WTC11 (cell line): ENCODE data around the gene HHIPL2. TPM values are rescaled to one million over a fixed set of nuclear protein-coding genes. Genes with fewer than 3 reads are reported as not detected.

Experiments
- ATAC-seq: fragments of 200-7000 bp; cut with Tn5 transposase; 2 replicates; pipeline ENCODE4 v1.10.0; 2021; ENCODE audit warnings: mild to moderate bottlenecking, moderate library complexity
- CTCF ChIA-PET: fragments of 300-600 bp; sonication (Branson Sonifier 250); formaldehyde crosslinking; loops from one replicate; lab custom pipeline; 2021; ENCODE audit warnings: antibody characterized with exemption; lab: Charles Lee
- POLR2A ChIA-PET: fragments of 350-600 bp; sonication (Branson Sonifier 250); formaldehyde crosslinking; loops from one replicate; lab custom pipeline; 2021; ENCODE audit warnings: antibody characterized with exemption; lab: Charles Lee
- DNase-seq: peaks from one replicate; pipeline ENCODE4 v3.0.0; 2021; ENCODE audit warnings: low spot score
- H3K27ac Mint-ChIP-seq: 2 replicates; pipeline ENCODE4 v1.8.0; 2021; ENCODE audit warnings: mixed read lengths
- H3K27me3 Mint-ChIP-seq: 2 replicates; pipeline ENCODE4 v1.8.0; 2021; ENCODE audit warnings: low read depth, mild to moderate bottlenecking, moderate library complexity, mixed read lengths
- H3K36me3 Mint-ChIP-seq: 2 replicates; pipeline ENCODE4 v1.8.0; 2021; ENCODE audit warnings: mixed read lengths
- H3K4me1 Mint-ChIP-seq: 2 replicates; pipeline ENCODE4 v1.8.0; 2022; ENCODE audit warnings: mixed read lengths
- H3K4me3 Mint-ChIP-seq: 2 replicates; pipeline ENCODE4 v1.8.0; 2021; ENCODE audit warnings: mild to moderate bottlenecking, moderate library complexity, mixed read lengths
- H3K9me3 Mint-ChIP-seq: 2 replicates; pipeline ENCODE4 v1.8.0; 2021; ENCODE audit warnings: mixed read lengths
- CBFB ChIP-seq: sonication (generic); formaldehyde crosslinking; IDR thresholded peaks from 2 replicates; pipeline ENCODE4 v1.8.1; 2022; ENCODE audit warnings: mild to moderate bottlenecking, low read depth, missing genetic modification reagents
- FOXJ3 ChIP-seq: sonication (generic); formaldehyde crosslinking; IDR thresholded peaks from 2 replicates; pipeline ENCODE4 v1.9.0; 2021; ENCODE audit warnings: missing genetic modification reagents, mild to moderate bottlenecking, borderline replicate concordance
- JUN ChIP-seq: sonication (generic); formaldehyde crosslinking; IDR thresholded peaks from 2 replicates; pipeline ENCODE4 v1.8.0; 2023; ENCODE audit warnings: mild to moderate bottlenecking, missing genetic modification reagents
- MYBL2 ChIP-seq: sonication (generic); formaldehyde crosslinking; IDR thresholded peaks from 2 replicates; pipeline ENCODE4 v1.8.1; 2023; ENCODE audit warnings: mild to moderate bottlenecking, moderate library complexity, missing genetic modification reagents
- NFE2L1 ChIP-seq: sonication (generic); formaldehyde crosslinking; IDR thresholded peaks from 2 replicates; pipeline ENCODE4 v1.8.1; 2023; ENCODE audit warnings: missing genetic modification reagents
- NFYB ChIP-seq: sonication (generic); formaldehyde crosslinking; conservative IDR thresholded peaks from 2 replicates; pipeline ENCODE4 v1.8.0; 2022; ENCODE audit warnings: low read depth, missing genetic modification reagents
- NR1H2 ChIP-seq: sonication (generic); formaldehyde crosslinking; IDR thresholded peaks from 2 replicates; pipeline ENCODE4 v1.9.0; 2021; ENCODE audit warnings: mild to moderate bottlenecking, moderate library complexity, missing genetic modification reagents
- RORB ChIP-seq: fragments of 250-450 bp; sonication (Bioruptor Pico); IDR thresholded peaks from 2 replicates; pipeline ENCODE4 v1.9.0; 2021; ENCODE audit warnings: mild to moderate bottlenecking
- SMAD4 ChIP-seq: sonication (generic); formaldehyde crosslinking; IDR thresholded peaks from 2 replicates; pipeline ENCODE4 v1.8.0; 2022; ENCODE audit warnings: mild to moderate bottlenecking, missing genetic modification reagents
- SOX15 ChIP-seq: fragments of 250-450 bp; sonication (Bioruptor Pico); IDR thresholded peaks from 2 replicates; pipeline ENCODE4 v1.9.0; 2021; ENCODE audit warnings: mild to moderate bottlenecking
- TEAD4 ChIP-seq: sonication (generic); formaldehyde crosslinking; IDR thresholded peaks from 2 replicates; pipeline ENCODE4 v1.8.0; 2022; ENCODE audit warnings: mild to moderate bottlenecking, missing genetic modification reagents
- ZNF396 ChIP-seq: fragments of 250-450 bp; sonication (Bioruptor Pico); IDR thresholded peaks from 2 replicates; pipeline ENCODE4 v1.8.0; 2021; ENCODE audit warnings: mild to moderate bottlenecking, moderate library complexity, borderline replicate concordance
- ZNF423 ChIP-seq: fragments of 250-450 bp; sonication (Bioruptor Pico); IDR thresholded peaks from 2 replicates; pipeline ENCODE4 v2.1.2; 2022; ENCODE audit warnings: mild to moderate bottlenecking, moderate library complexity
- total RNA-seq: library from RNA; stranded (reverse); gene quantifications from 3 replicates; pipeline ENCODE4 v1.2.3, GENCODE V29; 2021
- TF ChIP-seq, protein P1 (sequence below): sonication (generic); formaldehyde crosslinking; IDR thresholded peaks from 2 replicates; pipeline ENCODE4 v1.8.1; 2023; ENCODE audit warnings: mild to moderate bottlenecking, missing genetic modification reagents
- TF ChIP-seq, protein P2 (sequence below): sonication (generic); formaldehyde crosslinking; IDR thresholded peaks from 2 replicates; pipeline ENCODE4 v1.8.1; 2022; ENCODE audit warnings: mild to moderate bottlenecking, moderate library complexity, missing genetic modification reagents
- TF ChIP-seq, protein P3 (sequence below): sonication (generic); formaldehyde crosslinking; IDR thresholded peaks from 2 replicates; pipeline ENCODE4 v1.8.1; 2022; ENCODE audit warnings: mild to moderate bottlenecking, missing genetic modification reagents, moderate library complexity, borderline replicate concordance
- TF ChIP-seq, protein P4 (sequence below): sonication (generic); formaldehyde crosslinking; IDR thresholded peaks from 2 replicates; pipeline ENCODE4 v1.8.0; 2022; ENCODE audit warnings: missing genetic modification reagents
- TF ChIP-seq, protein P5 (sequence below): fragments of 250-450 bp; sonication (Bioruptor Pico); IDR thresholded peaks from 2 replicates; pipeline ENCODE4 v1.9.0; 2021; ENCODE audit warnings: mild to moderate bottlenecking, borderline replicate concordance
- TF ChIP-seq, protein P6 (sequence below): sonication (generic); formaldehyde crosslinking; IDR thresholded peaks from 2 replicates; pipeline ENCODE4 v1.8.1; 2023; ENCODE audit warnings: mild to moderate bottlenecking, missing genetic modification reagents, moderate library complexity
- TF ChIP-seq, protein P7 (sequence below): sonication (generic); formaldehyde crosslinking; IDR thresholded peaks from 2 replicates; pipeline ENCODE4 v1.8.1; 2022; ENCODE audit warnings: low read depth, missing genetic modification reagents, borderline replicate concordance

The HHIPL2 gene
- total RNA-seq, 1 experiment from 2014 or later: 0.11 TPM

DNA sequence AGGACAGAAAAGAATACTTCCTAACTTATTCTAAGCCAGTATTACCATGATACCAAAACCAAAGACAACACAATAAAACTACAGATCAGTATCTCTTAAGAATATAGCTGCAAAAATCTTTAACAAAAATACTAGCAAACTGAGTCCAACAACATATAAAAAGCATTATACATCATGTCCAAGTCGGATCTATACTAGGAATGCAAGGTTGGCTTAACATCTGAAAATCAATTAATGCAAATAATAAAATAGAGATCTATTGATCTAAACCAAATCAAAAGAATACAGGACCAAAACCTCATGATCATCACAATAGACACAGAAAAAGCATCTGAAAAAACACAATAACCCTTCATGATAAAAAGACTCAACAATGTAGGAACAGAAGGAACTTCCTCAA is 22.9 kb upstream of the HHIPL2 start:
- CTCF ChIA-PET: no interaction called here
- Mint-ChIP-seq H3K4me1 (no peaks in the 10 kb centered on the region), H3K4me3 (no peak overlapping the region), H3K27me3 (no peaks in the 10 kb centered on the region), H3K36me3 (peaks cover 29% of the 10 kb centered on the region), H3K27ac (no peak overlapping the region), H3K9me3 (no peaks in the 10 kb centered on the region)
- TF ChIP-seq ZNF423 (CRISPR knock-in tag) (no peak), RORB (no peak)
- TF ChIP-seq, protein P1, sequence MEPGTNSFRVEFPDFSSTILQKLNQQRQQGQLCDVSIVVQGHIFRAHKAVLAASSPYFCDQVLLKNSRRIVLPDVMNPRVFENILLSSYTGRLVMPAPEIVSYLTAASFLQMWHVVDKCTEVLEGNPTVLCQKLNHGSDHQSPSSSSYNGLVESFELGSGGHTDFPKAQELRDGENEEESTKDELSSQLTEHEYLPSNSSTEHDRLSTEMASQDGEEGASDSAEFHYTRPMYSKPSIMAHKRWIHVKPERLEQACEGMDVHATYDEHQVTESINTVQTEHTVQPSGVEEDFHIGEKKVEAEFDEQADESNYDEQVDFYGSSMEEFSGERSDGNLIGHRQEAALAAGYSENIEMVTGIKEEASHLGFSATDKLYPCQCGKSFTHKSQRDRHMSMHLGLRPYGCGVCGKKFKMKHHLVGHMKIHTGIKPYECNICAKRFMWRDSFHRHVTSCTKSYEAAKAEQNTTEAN (CRISPR knock-in tag): no peak
- TF ChIP-seq, protein P2, sequence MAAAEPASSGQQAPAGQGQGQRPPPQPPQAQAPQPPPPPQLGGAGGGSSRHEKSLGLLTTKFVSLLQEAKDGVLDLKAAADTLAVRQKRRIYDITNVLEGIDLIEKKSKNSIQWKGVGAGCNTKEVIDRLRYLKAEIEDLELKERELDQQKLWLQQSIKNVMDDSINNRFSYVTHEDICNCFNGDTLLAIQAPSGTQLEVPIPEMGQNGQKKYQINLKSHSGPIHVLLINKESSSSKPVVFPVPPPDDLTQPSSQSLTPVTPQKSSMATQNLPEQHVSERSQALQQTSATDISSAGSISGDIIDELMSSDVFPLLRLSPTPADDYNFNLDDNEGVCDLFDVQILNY: no peak
- ATAC-seq (no peak), DNase-seq (no peak)
- POLR2A ChIA-PET: no interaction called here

DNA sequence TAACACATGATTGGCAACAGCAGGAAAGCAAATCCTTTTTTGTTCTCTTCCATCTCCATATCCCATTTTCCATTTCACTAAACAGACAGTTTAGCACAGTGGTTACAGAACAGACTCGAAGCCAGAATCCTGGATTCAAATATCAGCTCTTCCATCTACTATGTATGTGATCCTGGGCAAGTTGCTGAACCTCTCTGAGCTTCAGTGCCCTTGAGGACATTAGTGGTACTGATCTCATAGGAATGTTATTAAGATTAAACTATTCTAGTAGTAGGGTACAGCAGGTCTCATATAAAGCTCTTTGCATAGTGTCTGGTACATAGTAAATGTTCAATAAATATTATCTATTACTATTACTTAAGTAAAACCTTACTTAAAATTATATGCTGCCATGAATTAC is 13.8 kb upstream of the HHIPL2 start:
- no peak overlapping the region for H3K27ac Mint-ChIP-seq
- POLR2A ChIA-PET: no interaction called here
- CTCF ChIA-PET: interaction anchor here (1.0 kb wide), 1 partner anchor 28 kb away, joined by 3 read pairs; the partner anchor contains the start of gene TAF1A
- peaks cover 20% of the 10 kb centered on the region for H3K36me3 Mint-ChIP-seq
- DNase-seq: no peak
- H3K4me1 Mint-ChIP-seq: no peaks in the 10 kb centered on the region
- H3K9me3 Mint-ChIP-seq: no peaks in the 10 kb centered on the region
- peak; percentile 46; the same call in 1 of the 2 replicates for ATAC-seq
- H3K27me3 Mint-ChIP-seq: no peaks in the 10 kb centered on the region
- no peak overlapping the region for H3K4me3 Mint-ChIP-seq
- no peak for TF ChIP-seq SOX15 (CRISPR knock-in tag)
- TF ChIP-seq, protein P1 (CRISPR knock-in tag): no peak
- TF ChIP-seq, protein P3, sequence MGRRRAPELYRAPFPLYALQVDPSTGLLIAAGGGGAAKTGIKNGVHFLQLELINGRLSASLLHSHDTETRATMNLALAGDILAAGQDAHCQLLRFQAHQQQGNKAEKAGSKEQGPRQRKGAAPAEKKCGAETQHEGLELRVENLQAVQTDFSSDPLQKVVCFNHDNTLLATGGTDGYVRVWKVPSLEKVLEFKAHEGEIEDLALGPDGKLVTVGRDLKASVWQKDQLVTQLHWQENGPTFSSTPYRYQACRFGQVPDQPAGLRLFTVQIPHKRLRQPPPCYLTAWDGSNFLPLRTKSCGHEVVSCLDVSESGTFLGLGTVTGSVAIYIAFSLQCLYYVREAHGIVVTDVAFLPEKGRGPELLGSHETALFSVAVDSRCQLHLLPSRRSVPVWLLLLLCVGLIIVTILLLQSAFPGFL (CRISPR knock-in tag): no peak
- TF ChIP-seq, protein P4, sequence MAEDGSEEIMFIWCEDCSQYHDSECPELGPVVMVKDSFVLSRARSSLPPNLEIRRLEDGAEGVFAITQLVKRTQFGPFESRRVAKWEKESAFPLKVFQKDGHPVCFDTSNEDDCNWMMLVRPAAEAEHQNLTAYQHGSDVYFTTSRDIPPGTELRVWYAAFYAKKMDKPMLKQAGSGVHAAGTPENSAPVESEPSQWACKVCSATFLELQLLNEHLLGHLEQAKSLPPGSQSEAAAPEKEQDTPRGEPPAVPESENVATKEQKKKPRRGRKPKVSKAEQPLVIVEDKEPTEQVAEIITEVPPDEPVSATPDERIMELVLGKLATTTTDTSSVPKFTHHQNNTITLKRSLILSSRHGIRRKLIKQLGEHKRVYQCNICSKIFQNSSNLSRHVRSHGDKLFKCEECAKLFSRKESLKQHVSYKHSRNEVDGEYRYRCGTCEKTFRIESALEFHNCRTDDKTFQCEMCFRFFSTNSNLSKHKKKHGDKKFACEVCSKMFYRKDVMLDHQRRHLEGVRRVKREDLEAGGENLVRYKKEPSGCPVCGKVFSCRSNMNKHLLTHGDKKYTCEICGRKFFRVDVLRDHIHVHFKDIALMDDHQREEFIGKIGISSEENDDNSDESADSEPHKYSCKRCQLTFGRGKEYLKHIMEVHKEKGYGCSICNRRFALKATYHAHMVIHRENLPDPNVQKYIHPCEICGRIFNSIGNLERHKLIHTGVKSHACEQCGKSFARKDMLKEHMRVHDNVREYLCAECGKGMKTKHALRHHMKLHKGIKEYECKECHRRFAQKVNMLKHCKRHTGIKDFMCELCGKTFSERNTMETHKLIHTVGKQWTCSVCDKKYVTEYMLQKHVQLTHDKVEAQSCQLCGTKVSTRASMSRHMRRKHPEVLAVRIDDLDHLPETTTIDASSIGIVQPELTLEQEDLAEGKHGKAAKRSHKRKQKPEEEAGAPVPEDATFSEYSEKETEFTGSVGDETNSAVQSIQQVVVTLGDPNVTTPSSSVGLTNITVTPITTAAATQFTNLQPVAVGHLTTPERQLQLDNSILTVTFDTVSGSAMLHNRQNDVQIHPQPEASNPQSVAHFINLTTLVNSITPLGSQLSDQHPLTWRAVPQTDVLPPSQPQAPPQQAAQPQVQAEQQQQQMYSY (CRISPR knock-in tag): no peak
- TF ChIP-seq JUN (CRISPR knock-in tag): no peak
- TF ChIP-seq, protein P5, sequence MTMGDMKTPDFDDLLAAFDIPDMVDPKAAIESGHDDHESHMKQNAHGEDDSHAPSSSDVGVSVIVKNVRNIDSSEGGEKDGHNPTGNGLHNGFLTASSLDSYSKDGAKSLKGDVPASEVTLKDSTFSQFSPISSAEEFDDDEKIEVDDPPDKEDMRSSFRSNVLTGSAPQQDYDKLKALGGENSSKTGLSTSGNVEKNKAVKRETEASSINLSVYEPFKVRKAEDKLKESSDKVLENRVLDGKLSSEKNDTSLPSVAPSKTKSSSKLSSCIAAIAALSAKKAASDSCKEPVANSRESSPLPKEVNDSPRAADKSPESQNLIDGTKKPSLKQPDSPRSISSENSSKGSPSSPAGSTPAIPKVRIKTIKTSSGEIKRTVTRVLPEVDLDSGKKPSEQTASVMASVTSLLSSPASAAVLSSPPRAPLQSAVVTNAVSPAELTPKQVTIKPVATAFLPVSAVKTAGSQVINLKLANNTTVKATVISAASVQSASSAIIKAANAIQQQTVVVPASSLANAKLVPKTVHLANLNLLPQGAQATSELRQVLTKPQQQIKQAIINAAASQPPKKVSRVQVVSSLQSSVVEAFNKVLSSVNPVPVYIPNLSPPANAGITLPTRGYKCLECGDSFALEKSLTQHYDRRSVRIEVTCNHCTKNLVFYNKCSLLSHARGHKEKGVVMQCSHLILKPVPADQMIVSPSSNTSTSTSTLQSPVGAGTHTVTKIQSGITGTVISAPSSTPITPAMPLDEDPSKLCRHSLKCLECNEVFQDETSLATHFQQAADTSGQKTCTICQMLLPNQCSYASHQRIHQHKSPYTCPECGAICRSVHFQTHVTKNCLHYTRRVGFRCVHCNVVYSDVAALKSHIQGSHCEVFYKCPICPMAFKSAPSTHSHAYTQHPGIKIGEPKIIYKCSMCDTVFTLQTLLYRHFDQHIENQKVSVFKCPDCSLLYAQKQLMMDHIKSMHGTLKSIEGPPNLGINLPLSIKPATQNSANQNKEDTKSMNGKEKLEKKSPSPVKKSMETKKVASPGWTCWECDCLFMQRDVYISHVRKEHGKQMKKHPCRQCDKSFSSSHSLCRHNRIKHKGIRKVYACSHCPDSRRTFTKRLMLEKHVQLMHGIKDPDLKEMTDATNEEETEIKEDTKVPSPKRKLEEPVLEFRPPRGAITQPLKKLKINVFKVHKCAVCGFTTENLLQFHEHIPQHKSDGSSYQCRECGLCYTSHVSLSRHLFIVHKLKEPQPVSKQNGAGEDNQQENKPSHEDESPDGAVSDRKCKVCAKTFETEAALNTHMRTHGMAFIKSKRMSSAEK (CRISPR knock-in tag): no peak
- TF ChIP-seq, protein P6, sequence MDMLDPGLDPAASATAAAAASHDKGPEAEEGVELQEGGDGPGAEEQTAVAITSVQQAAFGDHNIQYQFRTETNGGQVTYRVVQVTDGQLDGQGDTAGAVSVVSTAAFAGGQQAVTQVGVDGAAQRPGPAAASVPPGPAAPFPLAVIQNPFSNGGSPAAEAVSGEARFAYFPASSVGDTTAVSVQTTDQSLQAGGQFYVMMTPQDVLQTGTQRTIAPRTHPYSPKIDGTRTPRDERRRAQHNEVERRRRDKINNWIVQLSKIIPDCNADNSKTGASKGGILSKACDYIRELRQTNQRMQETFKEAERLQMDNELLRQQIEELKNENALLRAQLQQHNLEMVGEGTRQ: no peak
- no peak for TF ChIP-seq NR1H2 (CRISPR knock-in tag)
- TF ChIP-seq CBFB (CRISPR knock-in tag): no peak
- no peak for TF ChIP-seq NFE2L1 (CRISPR knock-in tag)
- TF ChIP-seq FOXJ3 (CRISPR knock-in tag): no peak
- TF ChIP-seq NFYB: no peak
- TF ChIP-seq ZNF396 (CRISPR knock-in tag): no peak
- no peak for TF ChIP-seq TEAD4 (CRISPR knock-in tag)
- TF ChIP-seq SMAD4 (CRISPR knock-in tag): no peak
- TF ChIP-seq, protein P7, sequence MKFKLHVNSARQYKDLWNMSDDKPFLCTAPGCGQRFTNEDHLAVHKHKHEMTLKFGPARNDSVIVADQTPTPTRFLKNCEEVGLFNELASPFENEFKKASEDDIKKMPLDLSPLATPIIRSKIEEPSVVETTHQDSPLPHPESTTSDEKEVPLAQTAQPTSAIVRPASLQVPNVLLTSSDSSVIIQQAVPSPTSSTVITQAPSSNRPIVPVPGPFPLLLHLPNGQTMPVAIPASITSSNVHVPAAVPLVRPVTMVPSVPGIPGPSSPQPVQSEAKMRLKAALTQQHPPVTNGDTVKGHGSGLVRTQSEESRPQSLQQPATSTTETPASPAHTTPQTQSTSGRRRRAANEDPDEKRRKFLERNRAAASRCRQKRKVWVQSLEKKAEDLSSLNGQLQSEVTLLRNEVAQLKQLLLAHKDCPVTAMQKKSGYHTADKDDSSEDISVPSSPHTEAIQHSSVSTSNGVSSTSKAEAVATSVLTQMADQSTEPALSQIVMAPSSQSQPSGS: no peak
- TF ChIP-seq MYBL2 (CRISPR knock-in tag): no peak
